GM21723 (cell line): ENCODE results near the gene DLD.
"Not testable (repeated sequence)": the region's sequence is repeated elsewhere in the genome, so short reads cannot be mapped to it uniquely, and the experiment has no call there.

ENCODE experiments used
- ATAC-seq: cut with Tn5 transposase; IDR thresholded peaks from one replicate; pipeline ENCODE4 v1.9.1; 2021; ENCODE audit warnings: mild to moderate bottlenecking, moderate library complexity; ENCODE audit not compliant: unreplicated experiment

The DLD gene

DNA sequence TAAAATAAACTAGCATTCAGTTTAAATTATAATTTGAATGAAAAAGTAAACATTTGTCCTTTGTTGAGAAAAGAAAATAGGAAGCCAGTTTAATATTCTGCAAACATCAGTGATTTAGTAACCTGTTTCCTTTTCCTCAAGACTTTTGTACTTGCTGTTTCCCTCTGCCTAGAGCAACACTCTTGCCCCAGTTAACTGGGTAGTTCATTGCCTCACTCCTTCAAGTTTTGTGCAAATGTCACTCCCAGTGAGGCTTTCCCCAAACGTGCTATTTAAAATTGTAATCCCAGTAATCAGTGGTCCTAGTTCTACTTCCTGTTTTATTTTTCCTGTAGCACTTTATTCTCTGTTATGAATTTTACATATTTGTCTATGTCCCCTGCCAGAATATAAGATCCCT, 23.8 kb downstream of the DLD start:
- ATAC-seq: no peak

DNA sequence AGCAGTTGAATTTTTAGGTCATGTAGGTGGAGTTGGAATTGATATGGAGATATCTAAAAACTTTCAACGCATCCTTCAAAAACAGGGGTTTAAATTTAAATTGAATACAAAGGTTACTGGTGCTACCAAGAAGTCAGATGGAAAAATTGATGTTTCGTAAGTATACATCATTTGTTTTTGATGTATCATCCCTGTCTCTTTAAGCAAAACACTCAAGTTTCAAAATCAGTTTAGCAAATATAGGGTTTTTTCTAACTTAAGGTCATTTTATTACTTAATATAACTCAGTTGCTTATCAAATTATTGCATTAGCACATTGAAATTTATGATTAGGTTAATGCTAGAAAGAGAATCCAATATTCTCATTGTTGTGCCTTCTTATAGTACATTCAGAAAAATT, 24.6 kb downstream of the DLD start:
- ATAC-seq: no peak

GRCh38 chr7:107917763-107918651, 27.0 kb downstream of the DLD start:
- peak; percentile 72 for ATAC-seq

GRCh38 chr7:107918948-107919347, 28.0 kb downstream of the DLD start:
- no peak for ATAC-seq

DNA sequence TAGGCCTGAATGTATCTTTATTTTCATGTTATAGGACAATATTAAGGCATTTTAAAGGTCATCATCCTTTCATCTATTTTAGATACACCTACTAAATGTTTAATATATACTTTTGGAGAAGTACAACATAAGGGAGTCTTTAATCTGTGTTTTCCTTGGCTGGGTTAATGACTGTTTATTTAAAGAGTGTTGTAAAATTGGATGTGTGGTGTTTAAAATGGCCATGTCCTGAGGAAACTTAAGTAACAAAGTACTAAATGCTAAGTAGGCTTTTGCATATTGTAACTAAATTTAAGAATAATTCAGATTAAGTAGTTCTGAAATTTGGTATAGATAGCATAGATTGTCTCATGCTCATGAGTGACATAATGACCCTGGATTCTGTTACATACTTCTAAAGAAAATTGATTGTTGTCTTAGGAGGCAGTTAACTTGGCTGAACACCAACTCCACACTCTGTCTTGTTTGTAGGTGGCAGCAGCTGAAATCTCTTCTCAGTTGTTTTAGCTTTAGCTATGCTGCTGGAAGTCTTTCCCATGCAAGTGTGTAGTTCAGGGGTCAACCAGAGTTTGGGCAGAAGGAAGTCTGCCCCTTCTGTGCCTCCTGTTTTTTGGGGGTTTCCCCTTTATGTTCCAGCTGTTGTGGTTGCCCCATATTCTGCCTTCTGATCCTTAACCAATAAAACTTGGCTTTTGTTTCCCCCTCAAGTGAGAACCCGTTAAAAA, 29.2 kb downstream of the DLD start:
- ATAC-seq: no peak

DNA sequence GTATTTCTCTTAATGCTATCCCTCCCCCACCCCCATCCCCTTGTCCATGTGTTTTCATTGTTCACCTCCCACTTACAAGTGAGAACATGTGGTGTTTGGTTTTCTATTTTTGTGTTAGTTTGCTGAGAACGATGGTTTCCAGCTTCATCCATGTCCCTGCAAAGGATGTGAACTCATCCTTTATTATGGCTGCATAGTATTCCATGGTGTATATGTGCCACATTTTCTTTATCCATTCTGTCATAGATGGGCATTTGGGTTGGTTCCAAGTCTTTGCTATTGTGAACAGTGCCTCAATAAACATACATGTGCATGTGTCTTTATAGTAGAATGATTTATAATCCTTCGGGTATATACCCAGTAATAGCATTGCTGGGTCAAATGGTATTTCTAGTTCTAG, 30.8 kb downstream of the DLD start:
- ATAC-seq: not testable (repeated sequence)

- no peak for ATAC-seq
These were observed 31.9 kb downstream of the DLD start for GRCh38 chr7:107922886-107923285.

DNA sequence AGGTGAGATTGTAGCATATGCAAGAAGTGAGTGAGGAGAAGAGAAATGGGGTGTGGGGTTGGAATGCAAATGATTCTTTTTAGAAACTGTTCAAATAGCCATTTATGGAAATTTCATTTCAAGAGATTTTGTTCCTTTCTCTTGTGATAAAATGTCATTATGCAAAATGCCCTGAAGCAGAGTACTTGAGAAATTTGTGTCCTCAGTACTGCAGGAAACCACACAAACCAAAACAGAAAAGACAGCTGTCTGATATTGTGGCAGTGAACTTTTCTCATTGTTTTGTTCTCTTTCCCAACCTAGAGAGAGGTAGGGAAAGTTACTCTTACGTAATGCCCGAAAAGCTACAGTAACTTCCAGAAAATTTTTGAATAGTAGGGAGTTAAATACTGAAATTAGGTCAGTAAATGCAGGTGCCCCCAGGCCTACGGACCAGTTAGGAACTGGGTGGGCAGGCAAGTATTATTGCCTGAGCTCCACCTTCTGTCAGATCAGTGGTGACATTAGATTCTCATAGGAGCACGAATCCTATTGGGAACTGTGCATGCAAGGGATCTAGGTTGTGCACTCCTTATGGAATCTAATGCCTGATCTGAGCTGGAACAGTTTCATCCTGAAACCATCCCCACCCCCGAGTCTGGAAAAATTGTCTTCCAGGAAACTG, 34.0 kb downstream of the DLD start:
- peak; percentile 97 for ATAC-seq

- no peak for ATAC-seq
These were observed 35.5 kb downstream of the DLD start for GRCh38 chr7:107926481-107926880.

- no peak for ATAC-seq
These were observed 40.9 kb downstream of the DLD start for GRCh38 chr7:107931740-107932515.

DNA sequence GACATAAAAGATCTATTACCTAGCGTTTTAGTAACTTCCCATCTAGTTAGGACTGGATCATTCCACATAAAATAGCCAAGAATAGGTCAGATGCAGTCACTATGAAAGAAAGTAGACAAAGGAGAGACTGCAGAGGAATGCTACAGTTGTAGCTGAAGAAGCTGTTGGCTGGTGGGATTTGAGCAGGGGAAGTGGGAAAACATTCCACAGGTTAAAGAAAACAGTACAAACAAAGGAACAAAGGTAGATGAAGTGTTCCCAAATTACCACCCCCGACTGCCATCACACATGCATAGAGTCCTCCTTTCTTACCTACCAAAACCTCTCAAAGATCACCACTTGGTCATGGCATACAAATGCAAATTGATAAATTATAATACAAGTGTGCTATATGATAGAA, 41.8 kb downstream of the DLD start:
- ATAC-seq: no peak

GRCh38 chr7:107933386-107934013, 42.5 kb downstream of the DLD start:
- ATAC-seq: no peak

GRCh38 chr7:107934991-107935770, 44.2 kb downstream of the DLD start:
- no peak for ATAC-seq

DNA sequence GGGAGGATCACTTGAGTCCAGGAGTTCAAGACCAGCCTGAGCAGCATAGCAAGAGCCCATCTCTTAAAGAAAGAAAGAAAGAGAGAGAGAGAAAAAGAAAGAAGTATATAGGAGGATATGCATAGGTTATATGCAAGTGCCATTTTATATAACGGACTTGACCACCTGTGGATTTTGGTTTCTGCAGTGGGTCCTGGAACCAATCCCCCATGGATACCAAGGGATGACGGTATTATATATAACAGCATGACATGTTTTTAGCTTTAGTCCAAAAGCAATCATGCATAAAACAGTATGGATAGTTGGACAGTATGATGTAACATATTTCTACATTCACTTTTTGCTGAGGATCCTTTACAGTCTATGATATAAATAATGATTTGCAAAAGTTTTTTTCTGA, 45.3 kb downstream of the DLD start:
- ATAC-seq: no peak

- ATAC-seq: no peak
These were observed 46.5 kb downstream of the DLD start for GRCh38 chr7:107937531-107937930.

- no peak for ATAC-seq
These were observed 47.7 kb downstream of the DLD start for GRCh38 chr7:107938456-107939250.

- no peak for ATAC-seq
These were observed 48.8 kb downstream of the DLD start for GRCh38 chr7:107939573-107940489.

DNA sequence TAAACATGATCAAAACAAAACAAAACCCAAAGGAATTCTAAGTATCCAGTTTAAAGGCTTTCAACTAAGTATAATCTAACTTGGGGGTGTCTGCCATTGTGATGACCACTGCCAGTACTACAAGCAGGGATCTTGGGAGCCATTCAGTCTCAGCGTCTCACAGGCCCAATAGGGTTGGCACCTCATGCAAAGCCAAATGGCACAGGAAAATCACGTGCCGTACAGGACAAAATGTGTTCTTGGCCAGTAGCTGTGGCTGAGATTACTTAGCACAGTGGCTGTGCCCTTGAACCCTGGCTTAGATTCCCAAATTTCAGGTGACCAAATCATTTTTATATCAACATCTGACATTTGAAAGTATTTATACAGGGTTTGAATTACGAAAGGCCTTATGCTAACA, 50.0 kb downstream of the DLD start:
- ATAC-seq: no peak
